HT1080 (cell line): Measurements from ENCODE around the gene CHN2. TPM values are rescaled to one million over a fixed set of nuclear protein-coding genes. Genes with fewer than 3 reads are reported as not detected.

ENCODE experiments used
- DNase-seq: peaks from one replicate; pipeline ENCODE4 v3.0.0-alpha.2; 2015; ENCODE audit warnings: low read depth
- total RNA-seq: library from RNA; depleted of rRNA; stranded (reverse); fragments of >200 nt; shearing (Covaris generic); gene quantifications from 2 replicates; pipeline ENCODE4 v1.2.3, GENCODE V29; 2014

Gene CHN2
- total RNA-seq, 1 experiment from 2014 or later = not detected

- DNase-seq = peak; percentile 7
These were observed 30.2 kb downstream of the CHN2 start for GRCh38 chr7:29224726-29225125.

- DNase-seq = no peak
These were observed 33.9 kb downstream of the CHN2 start for GRCh38 chr7:29228289-29229011.

- no peak for DNase-seq
These were observed 34.5 kb downstream of the CHN2 start for GRCh38 chr7:29229066-29229465.

GRCh38 chr7:29229946-29230345 lies 35.4 kb downstream of the CHN2 start:
- DNase-seq = no peak

GRCh38 chr7:29230871-29231345 lies 36.3 kb downstream of the CHN2 start:
- DNase-seq = no peak

- DNase-seq = no peak
These were observed 37.2 kb downstream of the CHN2 start for GRCh38 chr7:29231671-29232232.

GRCh38 chr7:29234438-29234837 lies 39.9 kb downstream of the CHN2 start:
- no peak for DNase-seq

- DNase-seq = no peak
These were observed 41.6 kb downstream of the CHN2 start for GRCh38 chr7:29236071-29236580.

GRCh38 chr7:29236649-29237048 lies 42.1 kb downstream of the CHN2 start:
- DNase-seq = no peak

GRCh38 chr7:29237489-29237888 lies 42.9 kb downstream of the CHN2 start:
- no peak for DNase-seq

- no peak for DNase-seq
These were observed 45.1 kb downstream of the CHN2 start for GRCh38 chr7:29239638-29240037.

- DNase-seq = no peak
These were observed 47.7 kb downstream of the CHN2 start for GRCh38 chr7:29242265-29242664.

GRCh38 chr7:29243910-29244655 lies 49.5 kb downstream of the CHN2 start:
- peak; percentile 7 for DNase-seq

- DNase-seq = no peak
These were observed 52.8 kb downstream of the CHN2 start for GRCh38 chr7:29247224-29247962.

- DNase-seq = no peak
These were observed 53.3 kb downstream of the CHN2 start for GRCh38 chr7:29247963-29248236.

GRCh38 chr7:29248713-29249382 lies 54.3 kb downstream of the CHN2 start:
- DNase-seq = no peak

GRCh38 chr7:29249383-29249750 lies 54.8 kb downstream of the CHN2 start:
- DNase-seq = no peak

- no peak for DNase-seq
These were observed 55.3 kb downstream of the CHN2 start for GRCh38 chr7:29249860-29250259.

GRCh38 chr7:29253225-29253624 lies 58.6 kb downstream of the CHN2 start:
- no peak for DNase-seq

GRCh38 chr7:29254591-29254990 lies 60.0 kb downstream of the CHN2 start:
- DNase-seq = no peak

GRCh38 chr7:29255199-29255878 lies 60.8 kb downstream of the CHN2 start:
- DNase-seq = no peak
